Ovary (tissue), 3 donors: ENCODE measurements around the gene LMNB1.

Experiments used
- CTCF ChIP-seq, 3 donors: fragments of 450-650 bp in 2 of 3; fragments of 200-600 bp in 1 of 3; IDR thresholded peaks; one replicate each; pipeline versions ENCODE4 v1.5.1 to v1.8.0; 2016 to 2022; ENCODE audit warnings: antibody characterized with exemption in 3 of 3, mild to moderate bottlenecking in 1 of 3
- EP300 ChIP-seq: sonication (generic); formaldehyde crosslinking; IDR thresholded peaks from one replicate; pipeline ENCODE4 v1.6.1; 2017; ENCODE audit warnings: antibody characterized with exemption
- POLR2A ChIP-seq: fragments of 450-650 bp; IDR thresholded peaks from one replicate; pipeline ENCODE4 v1.6.1; 2017; ENCODE audit warnings: antibody characterized with exemption, mild to moderate bottlenecking, moderate library complexity
- donor health status: DM: no; HTN: no; CAD: no.

GRCh38 chr5:126865299-126865698 is 88.4 kb downstream of the LMNB1 start:
- no peak for TF ChIP-seq POLR2A
- TF ChIP-seq CTCF (IDR thresholded peaks at IDR 0.05): no peak
- TF ChIP-seq EP300: no peak
